Glutamatergic neuron (in vitro differentiated cells): ENCODE results near the gene GTF2A1L. TPM values are rescaled to one million over a fixed set of nuclear protein-coding genes. Genes with fewer than 3 reads are reported as not detected.

Experiments used
- DNase-seq: peaks from one replicate; pipeline ENCODE4 v3.0.0; 2022
- H3K27ac Mint-ChIP-seq: one replicate; pipeline ENCODE4 v1.8.0; 2020; ENCODE audit warnings: mild to moderate bottlenecking, mixed read lengths, inconsistent platforms; ENCODE audit not compliant: unreplicated experiment
- H3K27me3 Mint-ChIP-seq: one replicate; pipeline ENCODE4 v1.8.0; 2020; ENCODE audit warnings: mild to moderate bottlenecking, moderate library complexity, mixed read lengths, inconsistent platforms; ENCODE audit not compliant: unreplicated experiment
- H3K36me3 Mint-ChIP-seq: one replicate; pipeline ENCODE4 v1.8.0; 2020; ENCODE audit warnings: mild to moderate bottlenecking, mixed read lengths, inconsistent platforms; ENCODE audit not compliant: unreplicated experiment
- H3K4me1 Mint-ChIP-seq: one replicate; pipeline ENCODE4 v1.8.0; 2020; ENCODE audit warnings: mild to moderate bottlenecking, low read depth, mixed read lengths, inconsistent platforms; ENCODE audit not compliant: unreplicated experiment
- H3K4me3 Mint-ChIP-seq: one replicate; pipeline ENCODE4 v1.8.0; 2020; ENCODE audit warnings: mild to moderate bottlenecking, mixed read lengths, inconsistent platforms; ENCODE audit not compliant: unreplicated experiment
- H3K9me3 Mint-ChIP-seq: one replicate; pipeline ENCODE4 v1.8.0; 2020; ENCODE audit warnings: mild to moderate bottlenecking, moderate library complexity, mixed read lengths, inconsistent platforms; ENCODE audit not compliant: unreplicated experiment
- CTCF ChIP-seq: fragments of 200-600 bp; sonication (generic); IDR thresholded peaks from one replicate; pipeline ENCODE4 v1.5.0; 2021; ENCODE audit not compliant: partially characterized antibody, unreplicated experiment
- total RNA-seq: library from RNA; stranded (reverse); fragmentation: NEBNext Ultra II Directional; extraction: Animal tissue kit (Norgen Biotek cat#: 25700); gene quantifications from one replicate; pipeline ENCODE4 v1.2.1, GENCODE V29; 2021; ENCODE audit not compliant: unreplicated experiment

GTF2A1L gene
- total RNA-seq, 1 donor from 2014 or later, result not detected

- Mint-ChIP-seq H3K27ac (no peak overlapping the region), H3K36me3 (no peaks in the 10 kb centered on the region), H3K4me3 (no peak overlapping the region), H3K4me1 (no peaks in the 10 kb centered on the region), H3K9me3 (no peaks in the 10 kb centered on the region), H3K27me3 (no peaks in the 10 kb centered on the region)
- DNase-seq, result no peak
- no peak for TF ChIP-seq CTCF
Measured at GRCh38 chr2:48722391-48722790, 104.7 kb downstream of the GTF2A1L start.

DNA sequence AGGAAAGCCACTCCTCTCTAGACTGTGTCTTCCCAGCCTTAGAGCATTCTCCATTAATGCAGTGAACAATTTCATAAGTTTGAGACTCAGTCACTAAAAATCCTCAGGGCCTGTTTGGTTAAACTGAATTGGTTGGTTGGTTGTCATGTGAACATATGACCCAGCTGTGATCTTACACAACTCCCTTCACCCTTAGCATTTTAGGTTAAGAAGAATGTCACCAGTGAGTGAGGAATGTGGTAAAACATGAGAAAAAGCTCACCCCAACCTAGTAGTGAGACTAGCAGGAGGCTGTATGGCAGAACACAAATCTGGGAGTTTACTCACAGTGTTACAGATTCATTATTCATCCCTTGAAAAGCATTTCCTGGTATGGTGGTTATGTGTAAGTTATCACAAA, 105.5 kb downstream of the GTF2A1L start:
- Mint-ChIP-seq H3K27me3 (no peaks in the 10 kb centered on the region), H3K36me3 (no peaks in the 10 kb centered on the region), H3K4me3 (no peak overlapping the region), H3K9me3 (no peaks in the 10 kb centered on the region), H3K4me1 (no peaks in the 10 kb centered on the region), H3K27ac (no peak overlapping the region)
- TF ChIP-seq CTCF, result no peak
- DNase-seq, result no peak

GRCh38 chr2:48724278-48724677, 106.6 kb downstream of the GTF2A1L start:
- no peak overlapping the region for H3K27ac Mint-ChIP-seq
- no peaks in the 10 kb centered on the region for H3K36me3 Mint-ChIP-seq
- no peak for DNase-seq
- no peaks in the 10 kb centered on the region for H3K27me3 Mint-ChIP-seq
- H3K9me3 Mint-ChIP-seq, result no peaks in the 10 kb centered on the region
- no peaks in the 10 kb centered on the region for H3K4me1 Mint-ChIP-seq
- no peak overlapping the region for H3K4me3 Mint-ChIP-seq
- no peak for TF ChIP-seq CTCF

- Mint-ChIP-seq H3K27me3 (no peaks in the 10 kb centered on the region), H3K4me3 (no peak overlapping the region), H3K9me3 (no peaks in the 10 kb centered on the region), H3K27ac (no peak overlapping the region), H3K4me1 (no peaks in the 10 kb centered on the region), H3K36me3 (no peaks in the 10 kb centered on the region)
- no peak for TF ChIP-seq CTCF
- DNase-seq, result no peak
Measured at GRCh38 chr2:48725696-48726494, 108.2 kb downstream of the GTF2A1L start.

DNA sequence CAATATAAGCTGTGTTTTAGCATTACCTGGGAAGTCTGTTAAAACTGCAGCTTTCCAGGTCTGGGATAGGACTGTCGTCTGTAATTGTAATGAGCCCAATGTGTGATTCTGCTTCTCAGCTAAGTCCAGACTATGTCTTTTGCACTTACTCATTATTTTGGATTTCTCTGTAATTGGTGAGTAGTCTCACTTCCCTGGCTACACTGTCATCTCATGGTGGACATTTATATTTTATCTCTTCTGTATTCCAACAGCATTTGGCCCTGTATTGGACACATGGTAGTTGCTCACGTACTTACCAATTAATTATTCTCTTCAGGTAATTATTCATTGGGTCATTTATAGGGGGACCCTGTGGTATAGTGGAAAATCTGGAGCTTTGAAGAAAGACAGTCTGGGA, 109.9 kb downstream of the GTF2A1L start:
- H3K27ac Mint-ChIP-seq, result no peak overlapping the region
- no peaks in the 10 kb centered on the region for H3K36me3 Mint-ChIP-seq
- no peak for TF ChIP-seq CTCF
- H3K4me3 Mint-ChIP-seq, result no peak overlapping the region
- no peak for DNase-seq
- no peaks in the 10 kb centered on the region for H3K4me1 Mint-ChIP-seq
- H3K27me3 Mint-ChIP-seq, result no peaks in the 10 kb centered on the region
- H3K9me3 Mint-ChIP-seq, result no peaks in the 10 kb centered on the region
